EH (cell line): ENCODE data around the gene COLGALT1.
"Not testable (repeated sequence)": the region's sequence is repeated elsewhere in the genome, so short reads cannot be mapped to it uniquely, and the experiment has no call there.

Experiments
- DNase-seq: peaks from one replicate; pipeline ENCODE4 v3.0.0-alpha.2; 2015; ENCODE audit warnings: low read depth

COLGALT1 gene

GRCh38 chr19:17555480-17555928 is at the start of gene COLGALT1:
Gene COLGALT1 (plus strand): TSS chr19:17555649. CDS start chr19:17555714, 65 bp downstream.
- peak; percentile 96 for DNase-seq

DNA sequence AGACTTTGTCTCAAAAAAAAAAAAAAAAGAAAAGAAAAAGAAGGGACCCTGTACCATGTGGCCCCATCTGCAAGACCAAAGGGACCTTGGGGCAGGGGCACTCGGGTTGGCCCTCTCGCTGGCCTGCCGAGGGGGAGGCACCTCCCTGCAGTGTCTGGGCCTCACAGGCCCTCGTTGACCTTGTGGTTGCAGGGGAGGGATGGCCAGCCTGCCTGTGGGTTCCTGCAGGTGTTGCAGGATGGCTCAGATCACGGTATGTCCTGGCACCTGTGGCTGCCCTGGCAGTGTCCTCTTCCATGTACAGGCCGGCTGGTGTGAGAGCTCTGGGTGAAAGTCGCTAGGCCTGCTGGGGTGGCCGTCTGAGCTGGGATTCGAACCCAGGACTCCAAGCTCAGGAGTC is 48.7 kb upstream of the COLGALT1 start:
- no peak for DNase-seq

- not testable (repeated sequence) for DNase-seq
These were observed 46.9 kb upstream of the COLGALT1 start for GRCh38 chr19:17508558-17508933.

DNA sequence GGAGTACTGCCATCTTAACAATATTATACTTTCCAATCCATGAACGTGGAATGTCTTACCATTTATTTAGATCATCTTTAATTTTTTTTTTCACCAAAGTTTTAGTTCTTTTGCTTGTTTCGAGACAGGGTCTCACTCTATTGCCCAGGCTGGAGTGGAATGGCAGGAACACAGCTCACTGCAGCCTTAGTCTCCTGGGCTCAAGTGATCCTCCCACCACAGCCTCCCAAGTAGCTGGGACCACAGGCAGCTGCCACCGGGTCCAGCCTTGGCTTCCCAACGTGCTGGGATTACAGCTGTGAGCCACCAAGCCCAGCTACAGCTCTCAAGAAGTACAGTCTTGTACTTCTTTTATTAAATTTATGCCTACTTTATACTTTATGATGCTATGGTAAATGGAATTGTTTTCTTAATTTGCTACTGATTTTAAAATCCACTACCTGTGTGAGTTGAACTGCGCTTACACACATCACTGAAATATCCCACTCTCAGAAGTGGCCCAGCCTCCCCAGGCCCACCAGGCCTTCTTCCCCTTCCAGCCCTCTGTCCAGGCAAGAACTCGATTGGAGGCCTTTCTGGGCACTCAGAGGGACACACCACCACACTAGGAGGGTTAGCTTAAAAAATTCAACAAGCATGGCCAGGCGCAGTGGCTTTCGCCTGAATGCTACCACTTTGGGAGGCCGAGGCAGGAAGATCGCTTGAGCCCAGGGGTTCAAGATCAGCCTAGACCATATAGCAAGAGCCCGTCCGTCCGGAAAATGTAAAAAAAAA is 45.0 kb upstream of the COLGALT1 start:
- peak; percentile 35 for DNase-seq

DNA sequence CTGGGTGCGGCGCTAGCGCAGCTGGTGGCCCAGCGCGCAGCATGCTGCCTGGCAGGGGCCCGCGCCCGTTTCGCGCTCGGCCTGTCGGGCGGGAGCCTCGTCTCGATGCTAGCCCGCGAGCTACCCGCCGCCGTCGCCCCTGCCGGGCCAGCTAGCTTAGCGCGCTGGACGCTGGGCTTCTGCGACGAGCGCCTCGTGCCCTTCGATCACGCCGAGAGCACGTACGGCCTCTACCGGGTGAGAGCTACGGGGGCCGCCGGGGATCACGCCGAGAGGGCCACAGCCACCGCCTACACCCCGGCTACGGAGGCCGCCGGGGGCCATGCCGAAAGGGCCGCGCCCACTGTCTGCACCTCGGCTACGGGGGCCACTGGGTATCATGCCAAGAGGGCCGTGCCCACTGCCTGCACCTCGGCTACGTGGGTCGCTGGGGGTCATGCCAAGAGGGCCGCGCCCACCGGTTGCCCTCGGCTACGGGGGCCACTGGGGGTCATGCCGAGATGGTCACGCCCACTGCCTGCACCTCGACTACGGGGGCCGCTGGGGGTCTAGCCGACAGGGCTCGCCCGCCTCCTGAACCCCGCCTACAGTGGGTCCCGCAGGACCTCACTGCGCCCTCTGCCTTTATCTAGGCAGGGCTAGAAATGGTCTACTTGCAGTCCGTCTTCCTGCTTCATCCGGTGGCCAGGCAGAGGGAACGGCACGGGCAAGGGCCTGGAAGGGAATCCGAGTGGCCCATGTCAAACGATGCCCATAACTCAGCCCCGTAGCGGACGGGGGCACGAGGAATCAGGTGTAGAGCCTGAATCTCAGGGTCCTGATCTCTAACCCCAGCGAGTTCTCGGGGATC is 43.5 kb upstream of the COLGALT1 start:
- peak; percentile 83 for DNase-seq

DNA sequence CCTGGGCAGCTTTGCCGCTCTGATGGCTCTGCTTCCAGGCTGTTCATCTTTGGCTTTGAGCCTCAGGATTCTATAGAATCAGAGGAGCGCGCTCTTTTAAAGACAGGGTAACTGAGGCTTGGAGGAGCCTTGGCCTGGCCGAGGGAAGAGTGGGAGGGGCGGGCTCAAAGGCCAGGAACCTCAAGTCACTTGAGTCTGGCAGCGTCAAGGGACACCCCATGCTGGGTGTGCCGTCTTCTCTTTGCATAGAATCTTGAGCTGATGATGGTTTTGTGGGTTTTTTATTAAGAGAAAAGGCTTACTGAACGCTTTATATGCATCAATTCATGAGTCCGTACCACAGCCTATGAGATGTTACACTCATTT is 42.9 kb upstream of the COLGALT1 start:
- no peak for DNase-seq

GRCh38 chr19:17515408-17516149 is 39.9 kb upstream of the COLGALT1 start:
- DNase-seq, result no peak

DNA sequence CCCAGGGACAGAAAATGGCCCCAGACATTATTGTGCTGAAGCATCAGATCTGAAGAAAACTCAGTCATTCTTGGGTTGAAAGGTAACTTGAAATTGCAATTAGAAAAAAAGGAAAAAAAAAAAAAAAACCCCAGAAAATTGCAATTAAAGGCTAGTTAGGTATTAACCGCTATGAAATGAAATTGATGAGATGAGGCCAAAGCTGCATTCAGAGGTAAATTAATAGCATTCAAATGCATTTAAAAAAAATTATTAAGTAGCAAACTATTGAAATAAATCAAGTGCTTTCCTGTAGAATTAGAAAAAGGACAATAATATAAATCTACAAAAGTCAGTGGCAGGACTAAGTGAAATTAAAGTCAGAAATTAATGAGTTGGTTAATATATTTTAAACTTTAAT is 37.6 kb upstream of the COLGALT1 start:
- DNase-seq, result no peak

GRCh38 chr19:17518654-17519053 is 36.8 kb upstream of the COLGALT1 start:
- not testable (repeated sequence) for DNase-seq

DNA sequence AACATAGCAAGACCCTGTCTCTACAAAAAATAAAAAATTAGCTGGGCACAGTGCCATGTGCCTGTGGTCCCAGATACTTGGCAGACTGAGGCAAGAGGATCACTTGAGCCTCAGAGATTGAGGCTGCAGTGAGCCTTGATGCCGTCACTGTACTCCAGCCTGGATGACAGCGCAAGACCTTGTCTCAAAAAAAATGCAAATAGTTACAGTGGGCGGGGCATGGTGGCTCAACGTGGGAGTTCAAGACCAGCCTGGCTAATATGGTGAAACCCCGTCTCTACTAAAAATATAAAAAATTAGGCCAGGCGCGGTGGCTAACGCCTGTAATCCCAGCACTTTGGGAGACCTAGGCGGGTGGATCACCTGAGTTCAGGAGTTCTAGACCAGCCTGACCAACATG is 35.5 kb upstream of the COLGALT1 start:
- DNase-seq, result no peak

GRCh38 chr19:17520865-17521264 is 34.6 kb upstream of the COLGALT1 start:
- no peak for DNase-seq

DNA sequence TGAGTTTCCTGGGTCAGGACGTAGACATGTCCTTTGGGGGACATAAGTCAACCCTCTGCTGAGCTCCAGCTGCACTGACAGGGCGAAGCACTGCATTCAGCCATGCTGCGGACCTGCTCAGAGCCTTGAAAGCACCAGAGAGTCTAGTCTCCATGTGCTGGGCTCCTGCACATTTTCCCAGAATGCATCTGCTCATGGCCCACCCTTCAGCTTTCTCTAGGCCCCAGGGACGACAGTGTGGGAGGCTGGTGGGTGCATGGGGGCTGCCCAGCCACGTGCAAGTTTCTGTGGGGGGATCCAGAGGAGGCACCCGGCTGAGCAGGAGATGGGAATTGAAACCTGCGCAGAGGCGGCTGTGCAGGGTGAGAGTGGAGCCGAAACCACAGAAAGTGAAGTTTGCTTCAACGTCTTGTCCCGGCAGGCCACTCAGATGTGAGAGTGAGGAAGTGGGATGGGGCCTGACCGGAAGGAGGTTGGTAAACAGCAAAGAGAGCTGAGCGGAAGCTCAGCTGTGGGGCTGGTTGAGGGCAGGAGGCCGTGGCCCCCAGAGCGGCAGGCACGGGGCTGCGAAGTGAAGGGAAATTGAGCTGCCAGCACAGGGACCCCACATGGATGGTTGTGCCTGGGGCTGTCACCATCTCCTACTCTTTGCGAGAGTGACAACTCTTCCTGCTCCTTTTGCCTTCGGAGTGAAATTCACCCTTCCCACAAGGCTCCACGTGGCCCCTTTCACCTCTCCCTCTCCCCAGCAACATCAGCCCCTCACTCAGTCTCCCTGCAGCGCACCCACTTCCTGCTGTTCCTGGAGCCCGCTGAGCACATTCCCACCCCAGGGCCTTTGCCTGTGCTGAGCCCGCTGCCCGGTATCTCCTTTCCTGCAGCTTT is 32.2 kb upstream of the COLGALT1 start:
- DNase-seq, result no peak

DNA sequence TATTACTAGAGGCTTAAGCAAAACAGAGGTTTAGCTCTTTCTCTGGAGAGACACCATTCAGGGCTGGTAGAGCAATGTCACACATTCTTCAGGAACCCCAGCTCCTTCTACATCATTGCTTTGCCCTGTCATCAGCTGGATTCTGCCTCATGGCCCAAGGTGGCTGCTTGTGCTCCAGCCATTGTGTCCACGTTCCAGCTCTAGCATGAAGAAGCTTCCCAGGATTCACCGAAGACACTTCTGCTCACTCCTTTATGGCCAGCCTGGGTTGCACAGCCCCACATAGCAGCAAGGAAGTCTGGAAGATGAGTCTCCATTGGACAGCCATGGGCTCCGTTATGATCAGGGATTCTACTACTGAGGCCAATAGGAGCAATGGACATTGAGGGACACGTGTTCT is 30.8 kb upstream of the COLGALT1 start:
- no peak for DNase-seq

DNA sequence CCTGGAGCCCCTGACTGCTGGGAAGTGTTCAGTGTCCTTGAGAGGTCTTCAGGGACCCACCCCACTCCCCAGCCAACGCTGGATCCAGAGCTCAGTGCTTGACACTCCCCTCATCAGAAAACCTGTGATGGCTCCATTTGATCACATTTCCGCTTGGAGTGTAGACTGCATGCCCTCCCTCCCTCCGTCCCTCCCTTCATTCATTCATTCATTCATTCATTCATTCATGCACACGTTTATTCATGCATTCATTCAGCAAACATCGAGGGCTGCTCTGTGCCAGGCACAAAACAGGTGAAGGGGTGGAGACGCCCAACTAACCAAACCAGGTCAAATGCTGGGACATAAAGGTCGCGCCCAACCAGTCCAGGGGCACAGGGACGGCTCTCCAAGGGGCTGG is 30.3 kb upstream of the COLGALT1 start:
- no peak for DNase-seq

- no peak for DNase-seq
These were observed 28.5 kb upstream of the COLGALT1 start for GRCh38 chr19:17526922-17527321.

- DNase-seq, result no peak
These were observed 28.1 kb upstream of the COLGALT1 start for GRCh38 chr19:17527326-17527725.

DNA sequence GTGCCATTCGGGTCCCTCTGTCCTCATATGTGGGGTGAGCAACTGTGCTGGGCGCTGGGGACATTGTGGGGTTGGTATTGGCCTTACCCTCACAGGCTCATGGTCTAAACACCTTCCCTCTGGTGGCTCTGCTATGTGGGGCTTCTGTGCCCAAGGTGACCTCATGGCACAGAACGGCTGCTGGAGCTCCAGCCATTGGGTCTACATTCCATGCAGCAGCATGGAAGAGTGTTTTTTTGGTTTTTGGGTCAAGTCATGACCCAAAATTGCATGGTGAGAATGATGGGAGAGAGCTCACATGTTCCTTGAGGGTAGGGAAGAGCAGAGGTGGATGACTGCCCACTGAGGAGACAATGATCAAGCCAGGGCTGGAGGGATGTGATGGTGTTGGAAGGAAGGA is 26.8 kb upstream of the COLGALT1 start:
- no peak for DNase-seq

GRCh38 chr19:17529239-17530158 is 25.9 kb upstream of the COLGALT1 start:
- no peak for DNase-seq

- DNase-seq, result peak; percentile 21
These were observed 24.9 kb upstream of the COLGALT1 start for GRCh38 chr19:17530586-17530985.

DNA sequence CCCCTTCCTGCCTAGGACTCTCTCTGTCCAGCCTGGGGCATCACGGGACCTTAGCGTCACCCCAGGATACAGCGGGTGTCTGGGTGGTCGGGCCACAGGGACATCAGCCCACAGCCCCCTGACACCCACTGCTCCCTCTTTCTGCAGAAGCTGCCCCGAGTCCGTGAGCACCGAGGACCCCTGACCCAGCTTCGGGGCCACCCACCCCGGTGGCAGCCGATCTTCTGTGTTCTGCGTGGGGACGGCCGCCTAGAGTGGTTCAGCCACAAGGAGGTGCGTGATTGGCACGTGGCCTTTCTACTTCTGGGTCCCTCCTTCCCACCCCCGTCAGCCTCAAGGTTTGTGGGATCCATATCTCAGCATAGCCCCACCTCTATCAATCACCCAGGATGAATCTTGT is 23.3 kb upstream of the COLGALT1 start:
- DNase-seq, result no peak
